Muscle layer of duodenum (tissue), 2 donors: ENCODE measurements around the gene IQCF6.
"Not testable (repeated sequence)": the region's sequence is repeated elsewhere in the genome, so short reads cannot be mapped to it uniquely, and the experiment has no call there.

Experiments
- H3K27ac ChIP-seq: one replicate; pipeline ENCODE4 v1.7.0; 2013; ENCODE audit warnings: mild to moderate bottlenecking, low read length
- H3K27me3 ChIP-seq: one replicate; pipeline ENCODE4 v1.7.0; 2013; ENCODE audit warnings: low read depth, mild to moderate bottlenecking, control low read depth, low read length
- H3K36me3 ChIP-seq, 2 donors: one replicate each; pipeline ENCODE4 v1.7.0; 2013; ENCODE audit warnings: low read length in 2 of 2, control low read depth in 1 of 2, mild to moderate bottlenecking in 1 of 2; ENCODE audit not compliant: insufficient read depth in 2 of 2, control insufficient read depth in 1 of 2
- H3K4me1 ChIP-seq, 2 donors: one replicate each; pipeline ENCODE4 v1.7.0; 2013; ENCODE audit warnings: low read length in 2 of 2, mild to moderate bottlenecking in 2 of 2, control low read depth in 1 of 2, moderate library complexity in 1 of 2; ENCODE audit not compliant: insufficient read depth in 2 of 2, control insufficient read depth in 1 of 2
- H3K4me3 ChIP-seq, 2 donors: one replicate each; pipeline ENCODE4 v1.7.0; 2013; ENCODE audit warnings: low read length in 2 of 2, low read depth in 1 of 2, mild to moderate bottlenecking in 1 of 2
- H3K9me3 ChIP-seq, 2 donors: one replicate each; pipeline ENCODE4 v1.7.0; 2013; ENCODE audit warnings: low read length in 2 of 2, control low read depth in 1 of 2, mild to moderate bottlenecking in 1 of 2; ENCODE audit not compliant: control insufficient read depth in 1 of 2
- donor health status: healthy.

The IQCF6 gene

DNA sequence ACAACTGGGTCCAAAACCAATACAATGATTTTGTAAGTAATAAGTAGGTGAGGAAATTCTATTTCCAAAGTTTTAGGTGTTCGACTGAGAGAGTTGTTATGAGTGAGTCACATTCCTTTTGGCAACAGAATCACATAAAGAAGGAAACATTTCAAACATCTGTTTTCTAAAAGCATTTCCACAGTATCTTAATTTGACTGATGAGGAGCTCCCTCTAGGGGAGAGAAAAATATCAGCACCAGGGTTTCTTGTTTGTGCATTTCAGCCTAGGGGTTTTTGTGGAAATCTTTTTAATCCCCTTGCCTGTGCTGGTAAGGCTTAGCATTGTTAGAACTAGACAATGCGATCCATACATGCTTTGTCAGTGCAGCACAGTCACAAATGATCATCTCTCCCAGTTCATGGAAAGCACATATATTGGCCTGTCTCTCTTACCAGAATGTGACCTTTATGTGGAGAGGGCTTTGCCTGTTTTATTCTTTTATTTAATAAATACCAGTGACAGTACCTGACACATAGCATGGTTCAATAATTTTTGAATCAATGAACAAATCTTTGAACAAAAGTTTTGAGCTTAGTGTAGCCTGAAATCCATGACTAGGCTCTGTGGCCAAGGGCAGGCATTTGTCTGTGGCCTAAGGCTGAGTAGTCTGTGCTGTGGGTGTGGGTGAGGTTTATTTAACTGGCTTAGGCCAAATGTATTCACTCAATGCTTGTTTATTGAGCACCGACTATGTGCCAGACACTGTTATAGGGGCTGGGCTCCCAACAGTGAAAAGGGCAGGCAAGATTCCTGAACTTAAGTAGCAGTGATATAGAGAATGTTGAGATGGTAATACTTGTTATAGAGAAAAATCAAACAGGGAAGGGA is 21.1 kb upstream of the IQCF6 start:
- Histone ChIP-seq H3K9me3 (no peaks in the 10 kb centered on the region), H3K36me3 (no peaks in the 10 kb centered on the region), H3K27me3 (no peaks in the 10 kb centered on the region), H3K27ac (no peak overlapping the region), H3K4me1 (no peaks in the 10 kb centered on the region), H3K4me3 (no peak overlapping the region)

GRCh38 chr3:51798411-51798963 is 19.4 kb upstream of the IQCF6 start:
- H3K4me3 ChIP-seq = no peak overlapping the region
- H3K9me3 ChIP-seq = no peaks in the 10 kb centered on the region
- H3K36me3 ChIP-seq = no peaks in the 10 kb centered on the region
- no peaks in the 10 kb centered on the region for H3K4me1 ChIP-seq
- H3K27ac ChIP-seq = no peak overlapping the region
- no peaks in the 10 kb centered on the region for H3K27me3 ChIP-seq

DNA sequence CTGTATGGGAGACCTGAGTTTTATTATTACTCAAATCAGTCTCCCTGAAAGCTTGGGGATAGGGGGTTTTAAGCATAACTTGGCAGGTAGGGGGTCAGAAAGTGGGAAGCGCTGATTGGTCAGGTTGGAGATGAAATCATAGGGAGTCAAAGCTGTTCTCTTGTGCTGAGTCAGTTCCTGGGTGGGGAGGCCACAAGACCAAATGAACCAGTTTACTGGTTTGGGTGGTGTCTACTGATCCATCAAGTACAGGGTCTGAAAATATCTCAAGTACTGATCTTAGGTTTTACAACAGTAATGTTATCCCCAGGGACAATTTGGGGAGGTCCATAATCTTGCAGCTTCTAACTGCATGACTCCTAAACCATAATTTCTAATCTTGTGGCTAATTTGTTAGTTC is 17.8 kb upstream of the IQCF6 start:
- H3K36me3 ChIP-seq = no peaks in the 10 kb centered on the region

DNA sequence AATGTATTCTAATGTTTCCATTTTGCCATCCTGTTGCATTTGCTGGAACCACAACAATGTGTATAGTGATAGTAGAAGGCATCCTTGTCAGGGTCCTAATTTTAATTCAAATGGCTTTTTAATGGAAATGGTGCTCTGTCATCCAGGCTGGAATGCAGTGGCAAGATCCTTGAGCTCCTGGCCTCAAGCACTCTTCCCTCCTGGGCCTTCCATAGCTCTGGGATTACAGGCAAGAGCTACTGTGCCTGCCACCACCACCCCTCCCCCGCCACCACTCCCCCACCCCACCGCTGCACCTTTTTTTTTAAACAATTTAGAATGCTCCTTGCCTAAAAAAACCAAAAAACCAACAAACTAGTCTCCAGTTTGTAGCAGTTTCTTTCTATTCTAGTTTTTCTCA is 15.2 kb upstream of the IQCF6 start:
- no peak overlapping the region for H3K4me3 ChIP-seq
- no peaks in the 10 kb centered on the region for H3K9me3 ChIP-seq
- H3K36me3 ChIP-seq = no peaks in the 10 kb centered on the region
- H3K27ac ChIP-seq = no peak overlapping the region
- H3K4me1 ChIP-seq = no peaks in the 10 kb centered on the region
- H3K27me3 ChIP-seq = no peaks in the 10 kb centered on the region

More for the DNA sequence above, 17.8 kb upstream of the IQCF6 start:
- no peaks in the 10 kb centered on the region for H3K9me3 ChIP-seq
- H3K4me1 ChIP-seq = no peaks in the 10 kb centered on the region
- H3K27me3 ChIP-seq = no peaks in the 10 kb centered on the region
- no peak overlapping the region for H3K4me3 ChIP-seq
- no peak overlapping the region for H3K27ac ChIP-seq

DNA sequence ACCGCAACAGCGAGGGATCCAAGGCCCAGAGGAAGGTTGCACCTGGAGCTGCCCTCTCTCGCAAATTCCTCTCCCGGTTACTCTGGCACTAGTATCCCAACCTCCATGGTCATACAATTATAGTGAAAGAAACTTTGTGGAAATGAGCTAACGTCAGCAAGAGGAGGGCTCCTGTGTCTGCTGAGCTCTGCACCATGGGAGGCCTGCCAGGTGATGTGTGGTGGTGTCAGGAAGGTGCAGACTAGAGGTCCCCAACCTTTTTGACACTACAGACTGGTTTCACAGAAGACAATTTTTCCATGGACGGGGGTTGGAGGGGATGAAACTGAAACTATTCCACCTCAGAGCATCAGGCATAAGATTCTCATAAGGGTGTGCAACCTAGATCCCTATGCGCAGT is 13.2 kb upstream of the IQCF6 start:
- Histone ChIP-seq H3K27ac (no peak overlapping the region), H3K4me1 (no peaks in the 10 kb centered on the region), H3K4me3 (no peak overlapping the region), H3K9me3 (no peaks in the 10 kb centered on the region), H3K27me3 (no peaks in the 10 kb centered on the region), H3K36me3 (no peaks in the 10 kb centered on the region)

DNA sequence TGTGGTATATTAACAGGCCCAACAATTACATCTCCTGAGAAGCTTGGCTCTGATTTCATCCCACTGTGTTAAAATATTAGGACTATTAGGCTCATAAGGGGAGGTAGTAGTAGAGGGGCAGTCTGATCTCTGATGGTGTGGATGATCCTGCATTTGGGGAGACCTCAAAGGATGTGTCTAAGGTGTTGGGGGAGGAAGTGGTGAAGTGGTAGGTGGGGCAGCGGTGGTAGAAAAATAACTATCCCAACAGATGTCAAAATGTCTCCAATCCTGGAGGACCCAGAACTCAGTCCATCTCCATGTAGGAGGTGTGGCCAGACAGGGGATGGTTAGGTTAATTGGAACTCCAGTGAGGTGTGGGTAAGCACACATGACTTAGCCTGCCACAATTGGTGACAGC is 10.4 kb upstream of the IQCF6 start:
- H3K27me3 ChIP-seq = no peaks in the 10 kb centered on the region

DNA sequence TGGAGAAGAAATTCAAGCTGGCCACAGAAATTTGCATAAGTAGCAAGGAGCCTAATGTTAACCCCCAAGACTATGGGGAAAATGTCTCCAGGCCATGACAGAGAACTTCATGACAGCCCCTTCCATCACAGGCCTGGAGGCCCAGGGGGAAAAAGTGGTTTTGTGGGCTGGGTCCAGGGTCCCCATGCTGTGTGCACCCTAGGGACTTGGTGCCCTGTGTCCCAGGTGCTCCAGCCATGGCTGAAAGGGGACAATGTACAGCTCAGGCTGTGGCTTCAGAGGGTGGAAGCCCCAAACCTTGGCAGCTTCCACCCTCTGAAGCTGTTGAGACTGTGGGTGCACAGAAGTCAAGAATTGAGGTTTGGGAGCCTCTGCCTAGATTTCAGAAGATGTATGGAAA is 8.5 kb upstream of the IQCF6 start:
- not testable (repeated sequence) for H3K27ac ChIP-seq, H3K4me1 ChIP-seq, H3K9me3 ChIP-seq, H3K36me3 ChIP-seq, H3K4me3 ChIP-seq, H3K27me3 ChIP-seq

More for the DNA sequence above, 10.4 kb upstream of the IQCF6 start:
- Histone ChIP-seq H3K36me3 (no peaks in the 10 kb centered on the region), H3K9me3 (no peaks in the 10 kb centered on the region), H3K4me1 (no peaks in the 10 kb centered on the region), H3K27ac (no peak overlapping the region), H3K4me3 (no peak overlapping the region)

- no peaks in the 10 kb centered on the region for H3K36me3 ChIP-seq
- H3K27ac ChIP-seq = no peak overlapping the region
- no peak overlapping the region for H3K4me3 ChIP-seq
- H3K27me3 ChIP-seq = no peaks in the 10 kb centered on the region
- no peaks in the 10 kb centered on the region for H3K9me3 ChIP-seq
- no peaks in the 10 kb centered on the region for H3K4me1 ChIP-seq
Measured at GRCh38 chr3:51786267-51786666, 7.2 kb upstream of the IQCF6 start.

DNA sequence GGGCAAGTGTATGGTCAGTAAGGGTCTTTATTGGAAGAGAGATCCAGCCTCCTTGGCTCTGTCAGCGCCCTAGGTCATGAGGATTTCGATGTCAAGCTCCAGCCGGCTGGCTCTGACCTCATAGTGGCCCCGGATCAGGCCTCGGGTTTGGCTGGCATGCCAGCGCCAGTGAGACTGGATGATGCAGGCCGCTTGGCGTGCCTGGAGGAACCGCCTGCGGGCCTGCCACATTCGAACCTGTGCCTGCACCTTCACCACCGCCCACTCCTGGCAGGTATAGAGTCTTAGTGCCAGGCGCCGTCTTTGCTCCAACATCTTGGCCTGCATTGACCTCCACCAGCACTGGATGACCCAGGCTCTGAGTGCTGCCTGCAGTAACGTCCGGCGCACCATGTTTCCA is 483 bp downstream of the IQCF6 start:
- Histone ChIP-seq H3K4me1 (no peaks in the 10 kb centered on the region), H3K36me3 (no peaks in the 10 kb centered on the region), H3K9me3 (no peaks in the 10 kb centered on the region), H3K27ac (no peak overlapping the region), H3K4me3 (no peak overlapping the region), H3K27me3 (peaks cover 2% of the 10 kb centered on the region)

- Histone ChIP-seq H3K36me3 (no peaks in the 10 kb centered on the region), H3K27me3 (peaks cover 3% of the 10 kb centered on the region), H3K4me1 (no peaks in the 10 kb centered on the region), H3K9me3 (no peaks in the 10 kb centered on the region), H3K27ac (no peak overlapping the region), H3K4me3 (no peak overlapping the region)
Measured at GRCh38 chr3:51777985-51778384, 1.1 kb downstream of the IQCF6 start.

- H3K4me1 ChIP-seq = no peaks in the 10 kb centered on the region
- H3K9me3 ChIP-seq = peaks cover 0 to 2% of the 10 kb centered on the region in 2 donors
- no peak overlapping the region for H3K4me3 ChIP-seq
- no peak overlapping the region for H3K27ac ChIP-seq
- H3K27me3 ChIP-seq = peaks cover 7% of the 10 kb centered on the region
- no peaks in the 10 kb centered on the region for H3K36me3 ChIP-seq
Measured at GRCh38 chr3:51773529-51774056, 5.4 kb downstream of the IQCF6 start.
